Neutrophil (primary cell): ENCODE measurements around the gene STH.

Source experiments
- H3K27ac ChIP-seq: fragments of 200-600 bp; sonication (generic); 2 replicates; pipeline ENCODE4 v1.5.1; 2016; ENCODE audit warnings: mild to moderate bottlenecking, moderate library complexity
- H3K27me3 ChIP-seq: fragments of 200-600 bp; sonication (generic); 2 replicates; pipeline ENCODE4 v1.6.0; 2016; ENCODE audit warnings: mild to moderate bottlenecking
- H3K36me3 ChIP-seq: fragments of 200-600 bp; sonication (generic); 2 replicates; pipeline ENCODE4 v1.5.1; 2017
- H3K4me1 ChIP-seq, 2 experiments: fragments of 200-600 bp in 1 of 2; sonication (generic) in 1 of 2; 1 replicate in 1 of 2; 2 replicates in 1 of 2; pipeline versions ENCODE4 v1.5.1 to v1.6.1; 2013 to 2016; ENCODE audit warnings: low read depth in 1 of 2, low read length in 1 of 2, mild to moderate bottlenecking in 1 of 2, moderate library complexity in 1 of 2; ENCODE audit not compliant: control insufficient read depth in 1 of 2, insufficient read depth in 1 of 2
- H3K4me3 ChIP-seq, 2 experiments: fragments of 200-600 bp in 1 of 2; sonication (generic) in 1 of 2; 1 replicate in 1 of 2; 2 replicates in 1 of 2; pipeline ENCODE4 v1.5.1; 2013 to 2016; ENCODE audit warnings: low read depth in 1 of 2, low read length in 1 of 2, mild to moderate bottlenecking in 1 of 2, moderate library complexity in 1 of 2
- H3K9me3 ChIP-seq: fragments of 200-600 bp; sonication (generic); 2 replicates; pipeline ENCODE4 v1.5.1; 2016
- CTCF ChIP-seq: fragments of 200-600 bp; sonication (generic); IDR thresholded peaks from 2 replicates; pipeline ENCODE4 v1.5.1; 2016; ENCODE audit warnings: antibody characterized with exemption

STH gene

GRCh38 chr17:45992904-45993303 is 6.1 kb upstream of the STH start:
- Histone ChIP-seq H3K36me3 (no peaks in the 10 kb centered on the region), H3K27me3 (no peaks in the 10 kb centered on the region), H3K27ac (no peak overlapping the region), H3K4me1 (no peaks in the 10 kb centered on the region), H3K4me3 (no peak overlapping the region), H3K9me3 (no peaks in the 10 kb centered on the region)
- no peak for TF ChIP-seq CTCF

GRCh38 chr17:45993962-45994627 is 5.0 kb upstream of the STH start:
- TF ChIP-seq CTCF, result no peak

GRCh38 chr17:45994987-45995386 is 4.1 kb upstream of the STH start:
- no peak overlapping the region for H3K4me3 ChIP-seq
- no peaks in the 10 kb centered on the region for H3K4me1 ChIP-seq
- H3K27me3 ChIP-seq, result no peaks in the 10 kb centered on the region
- no peak for TF ChIP-seq CTCF
- no peak overlapping the region for H3K27ac ChIP-seq
- H3K9me3 ChIP-seq, result no peaks in the 10 kb centered on the region
- H3K36me3 ChIP-seq, result no peaks in the 10 kb centered on the region

More at GRCh38 chr17:45993962-45994627, 5.0 kb upstream of the STH start:
- Histone ChIP-seq H3K4me1 (no peaks in the 10 kb centered on the region), H3K36me3 (no peaks in the 10 kb centered on the region), H3K4me3 (no peak overlapping the region), H3K27ac (no peak overlapping the region), H3K27me3 (no peaks in the 10 kb centered on the region), H3K9me3 (no peaks in the 10 kb centered on the region)

GRCh38 chr17:45995627-45996270 is 3.3 kb upstream of the STH start:
- H3K27me3 ChIP-seq, result no peaks in the 10 kb centered on the region
- no peak overlapping the region for H3K27ac ChIP-seq
- no peak for TF ChIP-seq CTCF
- H3K36me3 ChIP-seq, result no peaks in the 10 kb centered on the region
- H3K9me3 ChIP-seq, result no peaks in the 10 kb centered on the region
- no peaks in the 10 kb centered on the region for H3K4me1 ChIP-seq
- no peak overlapping the region for H3K4me3 ChIP-seq

- Histone ChIP-seq H3K4me3 (no peak overlapping the region), H3K4me1 (no peaks in the 10 kb centered on the region), H3K27ac (no peak overlapping the region), H3K36me3 (no peaks in the 10 kb centered on the region), H3K9me3 (no peaks in the 10 kb centered on the region), H3K27me3 (no peaks in the 10 kb centered on the region)
- TF ChIP-seq CTCF, result no peak
These were observed 2.6 kb upstream of the STH start for GRCh38 chr17:45996282-45996937.
